Right kidney (tissue), 1 donor: ENCODE results near the gene SLC24A3.

ENCODE experiments used
- DNase-seq: peaks from one replicate; pipeline ENCODE4 v3.0.0-alpha.2; 2016

SLC24A3 gene

GRCh38 chr20:19552221-19553180 lies 340.1 kb downstream of the SLC24A3 start:
- peak; percentile 58 for DNase-seq

GRCh38 chr20:19554666-19555065 lies 342.2 kb downstream of the SLC24A3 start:
- no peak for DNase-seq

- DNase-seq = no peak
These were observed 343.3 kb downstream of the SLC24A3 start for GRCh38 chr20:19555726-19556125.

- no peak for DNase-seq
These were observed 344.8 kb downstream of the SLC24A3 start for GRCh38 chr20:19557291-19557690.

- DNase-seq = no peak
These were observed 348.5 kb downstream of the SLC24A3 start for GRCh38 chr20:19560881-19561480.

GRCh38 chr20:19562426-19562825 lies 350.0 kb downstream of the SLC24A3 start:
- no peak for DNase-seq

- DNase-seq = no peak
These were observed 351.8 kb downstream of the SLC24A3 start for GRCh38 chr20:19564261-19564660.

- no peak for DNase-seq
These were observed 353.3 kb downstream of the SLC24A3 start for GRCh38 chr20:19565736-19566135.

- no peak for DNase-seq
These were observed 353.9 kb downstream of the SLC24A3 start for GRCh38 chr20:19566226-19566945.

- no peak for DNase-seq
These were observed 355.7 kb downstream of the SLC24A3 start for GRCh38 chr20:19568128-19568527.

- DNase-seq = no peak
These were observed 359.6 kb downstream of the SLC24A3 start for GRCh38 chr20:19571996-19572395.

- no peak for DNase-seq
These were observed 365.2 kb downstream of the SLC24A3 start for GRCh38 chr20:19577692-19578091.

- DNase-seq = no peak
These were observed 370.3 kb downstream of the SLC24A3 start for GRCh38 chr20:19582782-19583181.

GRCh38 chr20:19583532-19584175 lies 371.2 kb downstream of the SLC24A3 start:
- DNase-seq = peak; percentile 53

- DNase-seq = no peak
These were observed 375.8 kb downstream of the SLC24A3 start for GRCh38 chr20:19588241-19588640.

GRCh38 chr20:19588732-19589131 lies 376.3 kb downstream of the SLC24A3 start:
- DNase-seq = no peak

GRCh38 chr20:19589787-19590362 lies 377.4 kb downstream of the SLC24A3 start:
- DNase-seq = no peak

- DNase-seq = no peak
These were observed 377.9 kb downstream of the SLC24A3 start for GRCh38 chr20:19590382-19590781.

GRCh38 chr20:19593762-19594161 lies 381.3 kb downstream of the SLC24A3 start:
- DNase-seq = no peak

- DNase-seq = no peak
These were observed 382.5 kb downstream of the SLC24A3 start for GRCh38 chr20:19594896-19595295.

GRCh38 chr20:19598117-19598850 lies 385.8 kb downstream of the SLC24A3 start:
- no peak for DNase-seq
